SK-N-MC (cell line): ENCODE results near the gene RARRES2.
"Not testable (repeated sequence)": the region's sequence is repeated elsewhere in the genome, so short reads cannot be mapped to it uniquely, and the experiment has no call there.

ENCODE experiments used
- DNase-seq: peaks from one replicate; pipeline ENCODE4 v3.0.0-alpha.2; 2011; ENCODE audit warnings: low read depth, low spot score
- H3K27ac ChIP-seq: fragments of 200-600 bp; sonication (generic); 2 replicates; pipeline ENCODE4 v1.5.1; 2016; ENCODE audit warnings: mixed run types
- H3K36me3 ChIP-seq: fragments of 200-600 bp; sonication (generic); 2 replicates; pipeline ENCODE4 v1.6.1; 2017; ENCODE audit warnings: antibody characterized with exemption, low read length, mixed read lengths; ENCODE audit not compliant: insufficient read depth
- H3K4me3 ChIP-seq: fragments of 200-600 bp; sonication (generic); 2 replicates; pipeline ENCODE4 v1.5.1; 2016
- H3K9ac ChIP-seq: fragments of 200-600 bp; sonication (generic); 2 replicates; pipeline ENCODE4 v1.8.0; 2017; ENCODE audit warnings: mixed run types, mixed read lengths; ENCODE audit not compliant: insufficient read length
- H3K9me3 ChIP-seq: fragments of 200-600 bp; sonication (generic); 2 replicates; pipeline ENCODE4 v1.6.1; 2017; ENCODE audit warnings: low read depth, mild to moderate bottlenecking, antibody characterized with exemption, low read length, moderate library complexity, mixed read lengths
- EZH2 ChIP-seq: fragments of 200-600 bp; sonication (generic); IDR thresholded peaks from one replicate; pipeline ENCODE4 v1.6.1; 2017; ENCODE audit warnings: antibody characterized with exemption
- FOXP2 ChIP-seq: optimal IDR thresholded peaks from 2 replicates; pipeline ENCODE3; 2011; ENCODE audit warnings: mild to moderate bottlenecking, moderate library complexity; ENCODE audit not compliant: insufficient read depth; ENCODE audit errors: extremely low read length, control extremely low read depth
- POLR2AphosphoS5 ChIP-seq: IDR thresholded peaks from 2 replicates; pipeline ENCODE4 v1.6.1; 2012; ENCODE audit warnings: mild to moderate bottlenecking, low read depth, low read length, borderline replicate concordance

Gene RARRES2

DNA sequence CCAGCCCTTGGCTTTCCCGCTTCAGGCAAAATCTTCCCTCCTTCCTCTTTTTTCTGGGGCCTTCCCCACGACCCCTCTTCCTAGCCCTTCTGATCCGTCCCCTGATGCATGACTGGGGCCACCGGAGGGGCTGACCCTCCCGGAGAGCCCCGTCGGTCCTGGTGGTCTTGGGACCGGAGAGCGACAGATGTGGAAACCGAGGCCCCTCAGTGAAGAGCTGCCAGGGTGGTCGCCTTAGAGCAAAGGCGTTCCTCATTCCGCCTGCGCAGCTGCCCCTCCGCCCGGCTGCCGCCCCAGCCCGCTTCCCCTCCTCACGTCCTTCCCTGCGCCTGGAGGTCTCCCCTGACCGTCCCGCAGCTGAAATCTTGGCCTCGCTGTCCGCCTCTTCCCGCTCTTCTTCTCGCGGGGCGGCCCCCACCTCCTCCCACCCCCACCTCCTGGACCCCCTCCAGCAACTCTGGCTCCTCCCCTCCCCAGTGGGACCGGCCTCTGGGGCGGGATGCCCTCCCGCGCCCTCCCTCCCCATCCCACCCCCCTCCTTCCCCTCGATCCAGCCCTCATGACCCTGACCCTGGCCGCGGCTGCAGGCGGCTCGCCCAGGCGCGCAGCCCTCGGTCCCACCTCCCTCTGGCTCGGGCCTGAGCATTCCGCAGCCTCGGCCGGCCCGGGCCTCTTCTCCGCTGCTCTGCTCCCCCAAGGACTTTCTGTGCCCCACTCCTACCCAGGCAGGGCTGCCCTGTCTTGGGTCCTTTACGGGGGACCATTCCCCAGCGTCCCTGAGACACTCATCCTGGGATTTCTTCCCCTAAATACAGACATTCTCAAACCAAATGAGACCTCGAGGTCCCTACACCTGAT is at the start of gene RARRES2:
RARRES2 (minus strand) TSS at position 367 of the 858 bp plus-strand sequence. CDS start 1,020 bp downstream, outside the sequence.
- H3K4me3 ChIP-seq: no peak within 1 kb of the TSS
- TF ChIP-seq EZH2 (no peak), POLR2AphosphoS5 (no peak), FOXP2 (no peak)
- no peak for DNase-seq
- no peaks in the 10 kb centered on the region; the same call in 1 of the 2 replicates for H3K9me3 ChIP-seq
- H3K36me3 ChIP-seq: no peaks in the 10 kb centered on the region
- H3K27ac ChIP-seq: no peak within 1 kb of the TSS
- H3K9ac ChIP-seq: no peak within 1 kb of the TSS

DNA sequence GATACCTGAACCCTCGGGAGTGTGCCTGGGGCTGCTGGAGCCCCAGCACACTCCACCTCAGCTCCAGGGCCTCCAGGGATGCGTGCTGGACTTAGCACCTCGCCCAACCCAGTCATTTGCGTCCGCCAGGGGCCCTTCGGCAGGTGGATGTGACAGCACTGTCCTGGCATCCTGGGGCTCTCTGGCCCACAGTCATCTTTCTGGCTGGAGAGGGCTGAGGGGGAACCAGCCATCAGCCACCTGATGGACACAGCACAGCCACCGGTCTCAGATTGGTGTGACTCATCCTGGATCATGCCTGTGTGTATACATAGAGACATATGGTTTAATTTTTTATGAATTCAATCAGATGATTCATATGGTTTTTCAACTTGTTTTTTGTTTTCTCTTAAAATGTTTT is 48.8 kb upstream of the RARRES2 start:
- H3K27ac ChIP-seq: no peak overlapping the region
- H3K9me3 ChIP-seq: no peaks in the 10 kb centered on the region
- DNase-seq: no peak
- no peak overlapping the region for H3K9ac ChIP-seq
- no peak overlapping the region for H3K4me3 ChIP-seq
- TF ChIP-seq POLR2AphosphoS5 (no peak), FOXP2 (no peak), EZH2 (no peak)
- no peaks in the 10 kb centered on the region for H3K36me3 ChIP-seq

GRCh38 chr7:150389532-150389816 is 48.0 kb upstream of the RARRES2 start:
- TF ChIP-seq EZH2: no peak
- TF ChIP-seq FOXP2: no peak
- no peak for TF ChIP-seq POLR2AphosphoS5
- Histone ChIP-seq H3K36me3 (no peaks in the 10 kb centered on the region), H3K9ac (no peak overlapping the region), H3K9me3 (no peaks in the 10 kb centered on the region), H3K27ac (no peak overlapping the region), H3K4me3 (no peak overlapping the region)
- no peak for DNase-seq

GRCh38 chr7:150388709-150389531 is 47.5 kb upstream of the RARRES2 start:
- DNase-seq: no peak
- no peaks in the 10 kb centered on the region for H3K36me3 ChIP-seq
- no peak overlapping the region for H3K4me3 ChIP-seq
- no peak overlapping the region for H3K9ac ChIP-seq
- TF ChIP-seq EZH2 (no peak), POLR2AphosphoS5 (no peak), FOXP2 (no peak)
- no peak overlapping the region for H3K27ac ChIP-seq
- no peaks in the 10 kb centered on the region for H3K9me3 ChIP-seq

- Histone ChIP-seq H3K9me3 (no peaks in the 10 kb centered on the region), H3K36me3 (no peaks in the 10 kb centered on the region), H3K27ac (no peak overlapping the region), H3K4me3 (no peak overlapping the region), H3K9ac (no peak overlapping the region)
- DNase-seq: no peak
- TF ChIP-seq EZH2 (no peak), FOXP2 (no peak), POLR2AphosphoS5 (no peak)
These were observed 46.9 kb upstream of the RARRES2 start for GRCh38 chr7:150388306-150388705.

DNA sequence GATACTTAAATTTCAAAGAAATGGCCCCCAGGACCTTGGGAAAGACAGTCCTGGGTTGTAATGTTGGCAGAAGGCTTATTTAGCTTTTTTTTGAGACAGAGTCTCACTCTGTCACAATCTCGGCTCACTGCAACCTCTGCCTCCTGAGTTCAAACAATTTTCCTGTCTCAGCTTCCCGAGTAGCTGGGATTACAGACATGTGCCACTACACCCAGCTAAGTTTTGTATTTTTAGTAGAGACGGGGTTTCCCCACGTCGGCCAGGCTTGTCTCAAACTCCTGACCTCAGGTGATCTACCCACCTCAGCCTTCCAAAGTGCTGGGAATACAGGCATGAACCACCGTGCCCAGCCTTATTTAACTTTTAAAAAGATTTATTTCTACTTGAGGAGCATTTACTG is 44.5 kb upstream of the RARRES2 start:
- H3K36me3 ChIP-seq, H3K27ac ChIP-seq, H3K4me3 ChIP-seq, H3K9me3 ChIP-seq, H3K9ac ChIP-seq, DNase-seq: not testable (repeated sequence)

DNA sequence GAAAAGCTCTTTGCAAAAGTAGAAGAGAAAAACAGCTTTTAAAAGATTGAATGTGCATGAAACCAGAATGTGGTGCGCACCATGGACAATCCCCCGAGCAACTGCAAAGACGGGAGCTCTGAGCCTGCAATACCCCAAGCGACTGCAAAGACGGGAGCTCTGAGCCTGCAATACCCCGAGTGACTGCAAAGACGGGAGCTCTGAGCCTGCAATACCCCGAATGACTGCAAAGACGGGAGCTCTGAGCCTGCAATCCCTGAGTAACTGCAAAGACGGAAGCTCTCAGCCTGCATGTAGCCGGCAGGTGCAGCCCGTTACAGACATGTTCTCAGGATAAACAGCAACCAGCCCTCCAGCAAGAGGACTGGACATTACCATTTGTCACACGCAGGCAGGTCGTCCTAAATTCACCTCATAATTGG is 43.9 kb upstream of the RARRES2 start:
- H3K9ac ChIP-seq: no peak overlapping the region
- TF ChIP-seq FOXP2: no peak

DNA sequence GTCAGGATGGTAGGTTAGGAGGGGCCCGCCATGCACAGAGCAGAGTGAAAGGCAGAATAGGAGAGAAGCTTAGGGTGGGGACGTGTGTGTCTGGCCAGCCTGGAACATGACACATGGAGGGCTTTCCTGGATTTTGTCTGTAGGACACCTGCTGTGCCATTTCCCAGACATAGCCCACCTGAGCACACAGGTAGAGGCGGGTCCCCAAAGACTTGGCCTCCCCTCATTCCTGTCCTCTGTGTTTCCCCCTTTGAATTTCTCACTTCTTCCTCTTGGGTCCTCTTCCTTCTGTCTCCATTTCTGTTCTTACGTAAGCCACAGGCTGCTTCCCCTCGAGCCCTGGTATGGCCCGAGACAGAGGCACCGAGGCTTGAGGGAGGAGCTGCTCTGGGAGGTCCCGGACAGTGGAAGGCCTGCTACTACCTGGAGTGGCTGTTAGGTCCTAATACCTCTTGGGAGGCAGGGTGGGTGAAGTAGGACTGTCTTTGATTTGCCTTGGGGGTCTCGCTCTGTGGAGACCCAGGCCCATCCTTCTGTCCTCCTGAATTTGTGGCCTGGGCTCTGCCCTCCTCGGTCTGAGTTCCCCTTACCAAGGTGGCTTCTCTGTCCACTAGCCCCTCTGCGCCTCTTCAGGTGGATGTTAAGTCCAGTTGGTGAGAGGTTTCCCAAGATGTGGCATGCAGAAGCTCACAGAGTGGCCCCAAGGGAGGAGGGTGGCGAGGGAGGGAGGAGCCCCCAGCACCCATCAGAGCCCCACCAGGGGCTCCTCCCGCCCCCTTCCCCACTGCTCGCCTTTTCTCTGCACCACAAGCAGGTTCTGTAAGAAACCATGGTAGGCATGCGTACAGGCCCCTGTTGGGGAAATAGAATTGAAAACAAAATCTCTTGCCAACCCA is 43.2 kb upstream of the RARRES2 start:
- H3K4me3 ChIP-seq: no peak overlapping the region
- DNase-seq: no peak
- no peak overlapping the region for H3K27ac ChIP-seq

More for the DNA sequence above, 43.9 kb upstream of the RARRES2 start:
- no peak overlapping the region for H3K27ac ChIP-seq
- no peaks in the 10 kb centered on the region for H3K36me3 ChIP-seq
- no peak overlapping the region for H3K4me3 ChIP-seq
- no peaks in the 10 kb centered on the region for H3K9me3 ChIP-seq
- DNase-seq: no peak

More for the DNA sequence above, 43.2 kb upstream of the RARRES2 start:
- TF ChIP-seq EZH2 (no peak), FOXP2 (no peak), POLR2AphosphoS5 (no peak)
- no peak overlapping the region for H3K9ac ChIP-seq
- no peaks in the 10 kb centered on the region for H3K9me3 ChIP-seq
- no peaks in the 10 kb centered on the region for H3K36me3 ChIP-seq
